Sigmoid colon (tissue), 4 donors: Measurements from ENCODE around the gene CPNE6.

Experiments used
- EP300 ChIP-seq, 4 donors: sonication (generic); formaldehyde crosslinking; IDR thresholded peaks; one replicate each; pipeline ENCODE4 v1.6.1; 2017; ENCODE audit warnings: antibody characterized with exemption in 4 of 4
- TF ChIP-seq, protein P1 (sequence below), 4 experiments: fragments of 450-650 bp in 3 of 4; fragments of 200-600 bp in 1 of 4; IDR thresholded peaks; one replicate each; pipeline ENCODE4 v1.5.1; 2016 to 2019; ENCODE audit warnings: antibody characterized with exemption in 4 of 4, mild to moderate bottlenecking in 3 of 4, moderate library complexity in 2 of 4

DNA sequence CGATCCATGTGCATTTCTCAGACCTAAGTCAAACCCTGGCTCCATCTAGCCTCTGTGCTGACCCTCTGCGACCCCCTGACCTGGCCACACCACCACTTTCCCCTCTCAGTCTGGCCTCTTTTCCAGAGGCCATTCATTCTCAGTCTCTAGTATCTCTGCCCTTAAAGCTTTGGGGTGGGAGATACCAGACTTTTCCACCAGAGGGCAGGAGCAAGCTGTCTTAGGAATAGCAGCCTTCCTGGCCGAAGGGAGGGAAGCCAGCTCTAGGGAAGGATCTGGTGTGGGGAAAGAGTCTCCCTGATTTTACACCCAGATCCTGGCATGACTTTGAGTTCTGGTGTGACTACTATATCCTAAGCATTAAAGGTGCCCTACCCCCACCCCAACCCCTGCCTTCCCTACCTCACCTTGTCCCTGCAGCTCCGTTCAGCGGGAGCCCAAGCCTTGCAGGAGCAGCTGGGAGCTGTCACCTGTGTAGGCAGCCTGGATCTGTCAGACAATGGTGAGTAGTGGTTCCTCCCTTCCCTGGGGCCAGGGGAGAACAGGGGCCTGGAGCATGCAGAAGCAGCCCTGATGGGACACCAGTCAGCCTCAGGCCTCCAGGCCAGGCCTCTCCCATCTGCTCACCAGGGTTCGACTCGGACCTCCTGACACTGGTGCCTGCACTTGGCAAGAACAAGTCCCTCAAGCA lies 13.0 kb upstream of the CPNE6 start:
- TF ChIP-seq, protein P1, sequence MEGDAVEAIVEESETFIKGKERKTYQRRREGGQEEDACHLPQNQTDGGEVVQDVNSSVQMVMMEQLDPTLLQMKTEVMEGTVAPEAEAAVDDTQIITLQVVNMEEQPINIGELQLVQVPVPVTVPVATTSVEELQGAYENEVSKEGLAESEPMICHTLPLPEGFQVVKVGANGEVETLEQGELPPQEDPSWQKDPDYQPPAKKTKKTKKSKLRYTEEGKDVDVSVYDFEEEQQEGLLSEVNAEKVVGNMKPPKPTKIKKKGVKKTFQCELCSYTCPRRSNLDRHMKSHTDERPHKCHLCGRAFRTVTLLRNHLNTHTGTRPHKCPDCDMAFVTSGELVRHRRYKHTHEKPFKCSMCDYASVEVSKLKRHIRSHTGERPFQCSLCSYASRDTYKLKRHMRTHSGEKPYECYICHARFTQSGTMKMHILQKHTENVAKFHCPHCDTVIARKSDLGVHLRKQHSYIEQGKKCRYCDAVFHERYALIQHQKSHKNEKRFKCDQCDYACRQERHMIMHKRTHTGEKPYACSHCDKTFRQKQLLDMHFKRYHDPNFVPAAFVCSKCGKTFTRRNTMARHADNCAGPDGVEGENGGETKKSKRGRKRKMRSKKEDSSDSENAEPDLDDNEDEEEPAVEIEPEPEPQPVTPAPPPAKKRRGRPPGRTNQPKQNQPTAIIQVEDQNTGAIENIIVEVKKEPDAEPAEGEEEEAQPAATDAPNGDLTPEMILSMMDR (IDR thresholded peaks at IDR 0.05): peak; percentile 76 to 96 (median 84)
- no peak for TF ChIP-seq EP300 (IDR thresholded peaks at IDR 0.05)
